ENCODE results near the gene UTP4. TPM values are rescaled to one million over a fixed set of nuclear protein-coding genes. Genes with fewer than 3 reads are reported as not detected.
A peak's percentile ranks its signal among the peaks of the same experiment; 100 is the strongest.

The UTP4 gene
- polyA plus RNA-seq, 1 experiment, result 54.2 TPM

- H3K27me3 ChIP-seq (ENCODE audit: control insufficient read depth, insufficient read depth, low read length), result no peaks in the 10 kb centered on the region
- no peaks in the 10 kb centered on the region; the same call in 1 of the 2 replicates for H3K9me3 ChIP-seq (ENCODE audit: control insufficient read depth, insufficient read depth, low read length)
- POLR2A ChIA-PET, result interaction anchor here (0.6 kb wide), 1 partner anchor 157 kb away, joined by 10 read pairs; no protein-coding TSS in a partner anchor
- DNase-seq (ENCODE audit: low read depth, low spot score), result no peak
- TF ChIP-seq, protein P1, sequence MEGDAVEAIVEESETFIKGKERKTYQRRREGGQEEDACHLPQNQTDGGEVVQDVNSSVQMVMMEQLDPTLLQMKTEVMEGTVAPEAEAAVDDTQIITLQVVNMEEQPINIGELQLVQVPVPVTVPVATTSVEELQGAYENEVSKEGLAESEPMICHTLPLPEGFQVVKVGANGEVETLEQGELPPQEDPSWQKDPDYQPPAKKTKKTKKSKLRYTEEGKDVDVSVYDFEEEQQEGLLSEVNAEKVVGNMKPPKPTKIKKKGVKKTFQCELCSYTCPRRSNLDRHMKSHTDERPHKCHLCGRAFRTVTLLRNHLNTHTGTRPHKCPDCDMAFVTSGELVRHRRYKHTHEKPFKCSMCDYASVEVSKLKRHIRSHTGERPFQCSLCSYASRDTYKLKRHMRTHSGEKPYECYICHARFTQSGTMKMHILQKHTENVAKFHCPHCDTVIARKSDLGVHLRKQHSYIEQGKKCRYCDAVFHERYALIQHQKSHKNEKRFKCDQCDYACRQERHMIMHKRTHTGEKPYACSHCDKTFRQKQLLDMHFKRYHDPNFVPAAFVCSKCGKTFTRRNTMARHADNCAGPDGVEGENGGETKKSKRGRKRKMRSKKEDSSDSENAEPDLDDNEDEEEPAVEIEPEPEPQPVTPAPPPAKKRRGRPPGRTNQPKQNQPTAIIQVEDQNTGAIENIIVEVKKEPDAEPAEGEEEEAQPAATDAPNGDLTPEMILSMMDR (IDR thresholded peaks at IDR 0.05; ENCODE audit: low read depth, low read length), result no peak
- CTCF ChIA-PET, result interaction anchor here (0.5 to 4.1 kb wide), 3 partner anchors 226 to 282 kb away, joined by 5 to 21 read pairs (median 5); no protein-coding TSS in a partner anchor
- no peak overlapping the region for H3K27ac ChIP-seq (ENCODE audit: low read depth, low read length)
- H3K4me3 ChIP-seq (ENCODE audit: low read depth, low read length), result no peak overlapping the region
Measured at GRCh38 chr16:69127966-69128510, 4.4 kb upstream of the UTP4 start.

- peak overlapping the region; percentile 91 for H3K4me3 ChIP-seq (ENCODE audit: low read depth, low read length)
- H3K27me3 ChIP-seq (ENCODE audit: control insufficient read depth, insufficient read depth, low read length), result no peaks in the 10 kb centered on the region
- H3K27ac ChIP-seq (ENCODE audit: low read depth, low read length), result no peak overlapping the region
- DNase-seq (ENCODE audit: low read depth, low spot score), result no peak
- ChIA-PET CTCF (interaction anchor here (0.6 to 4.1 kb wide), 5 partner anchors 18 to 283 kb away, joined by 3 to 21 read pairs (median 4); partner anchors contain the start of gene HAS3), POLR2A (no interaction called here)
- no peaks in the 10 kb centered on the region; the same call in 1 of the 2 replicates for H3K9me3 ChIP-seq (ENCODE audit: control insufficient read depth, insufficient read depth, low read length)
- TF ChIP-seq, protein P1 (IDR thresholded peaks at IDR 0.05; ENCODE audit: low read depth, low read length), result no peak
Measured at GRCh38 chr16:69130461-69130860, 2.0 kb upstream of the UTP4 start.

- CTCF ChIA-PET, result interaction anchor here (0.6 kb wide), 1 partner anchor 159 kb away, joined by 3 read pairs; no protein-coding TSS in a partner anchor
Measured at GRCh38 chr16:69131167-69131838, 1.1 kb upstream of the UTP4 start.

GRCh38 chr16:69131839-69132423, 518 bp upstream of the UTP4 start:
- TF ChIP-seq, protein P1 (IDR thresholded peaks at IDR 0.05; ENCODE audit: low read depth, low read length), result no peak
- peak; percentile 48 for DNase-seq (ENCODE audit: low read depth, low spot score)
- CTCF ChIA-PET, result interaction anchor here (0.6 to 2.0 kb wide), 2 partner anchors 160 to 284 kb away, joined by 3 to 11 read pairs; no protein-coding TSS in a partner anchor
- H3K9me3 ChIP-seq (ENCODE audit: control insufficient read depth, insufficient read depth, low read length), result no peaks in the 10 kb centered on the region; the same call in 1 of the 2 replicates
- no peaks in the 10 kb centered on the region for H3K27me3 ChIP-seq (ENCODE audit: control insufficient read depth, insufficient read depth, low read length)
- H3K4me3 ChIP-seq (ENCODE audit: low read depth, low read length), result peak overlapping the region; percentile 91
- POLR2A ChIA-PET, result interaction anchor here (0.6 kb wide), 1 partner anchor 613 kb away, joined by 5 read pairs; no protein-coding TSS in a partner anchor
- H3K27ac ChIP-seq (ENCODE audit: low read depth, low read length), result peak overlapping the region; percentile 78

More at GRCh38 chr16:69131167-69131838, 1.1 kb upstream of the UTP4 start:
- DNase-seq (ENCODE audit: low read depth, low spot score), result no peak
- TF ChIP-seq, protein P1 (IDR thresholded peaks at IDR 0.05; ENCODE audit: low read depth, low read length), result no peak
- peak overlapping the region; percentile 91 for H3K4me3 ChIP-seq (ENCODE audit: low read depth, low read length)
- POLR2A ChIA-PET, result interaction anchor here (0.6 kb wide), 1 partner anchor 612 kb away, joined by 5 read pairs; no protein-coding TSS in a partner anchor
- H3K9me3 ChIP-seq (ENCODE audit: control insufficient read depth, insufficient read depth, low read length), result no peaks in the 10 kb centered on the region; the same call in 1 of the 2 replicates
- peak overlapping the region; percentile 78 for H3K27ac ChIP-seq (ENCODE audit: low read depth, low read length)
- H3K27me3 ChIP-seq (ENCODE audit: control insufficient read depth, insufficient read depth, low read length), result no peaks in the 10 kb centered on the region

Measured in AG04450 (cell line).